GM18507 (cell line): ENCODE measurements around the gene UCN.

Experiments
- DNase-seq: peaks from one replicate; pipeline ENCODE4 v3.0.0; 2011; ENCODE audit warnings: low read depth; ENCODE audit not compliant: insufficient read length; ENCODE audit errors: extremely low spot score
- FAIRE-seq: peaks from 2 replicates; lab custom pipeline; 2011; peaks lifted over from hg19 to GRCh38; lab: Jason Lieb, UNC

The UCN gene

GRCh38 chr2:27264253-27264752, 43.9 kb downstream of the UCN start:
- FAIRE-seq (no peak), DNase-seq (no peak)

- DNase-seq (no peak), FAIRE-seq (no peak)
Observed at GRCh38 chr2:27263287-27264252, 44.7 kb downstream of the UCN start.

GRCh38 chr2:27262379-27263286, 45.6 kb downstream of the UCN start, which contains the start of gene SLC30A3:
SLC30A3 (minus strand) TSS chr2:27263047; CDS start chr2:27262906, 141 bp downstream.
- DNase-seq (peak; percentile 77), FAIRE-seq (no peak)

- FAIRE-seq = no peak
Observed at GRCh38 chr2:27261926-27262298, 46.3 kb downstream of the UCN start.

GRCh38 chr2:27261241-27261925, 46.9 kb downstream of the UCN start:
- FAIRE-seq = no peak
- no peak for DNase-seq

More at GRCh38 chr2:27261926-27262298, 46.3 kb downstream of the UCN start:
- no peak for DNase-seq

- no peak for DNase-seq
- FAIRE-seq = no peak
Observed at GRCh38 chr2:27258051-27258450, 50.2 kb downstream of the UCN start.
